B cell (primary cell): Measurements from ENCODE around the gene UBAC2. TPM values are rescaled to one million over a fixed set of nuclear protein-coding genes. Genes with fewer than 3 reads are reported as not detected.

ENCODE experiments used
- polyA plus RNA-seq: library from polyadenylated mRNA; depleted of rRNA; stranded (reverse); fragments of >200 nt; gene quantifications from 2 replicates; pipeline ENCODE4 v1.2.3, GENCODE V29; 2012
- small RNA-seq: library from RNA; depleted of rRNA; stranded (forward); fragments of <200 nt; gene quantifications from one replicate; pipeline ENCODE3, GENCODE V24; 2012; ENCODE audit warnings: low replicate concordance, low read depth; ENCODE audit not compliant: insufficient read length
- total RNA-seq, 2 donors: library from RNA; stranded (reverse); fragments of 120-200 nt in 1 of 2; gene quantifications; 1 replicate in 1 of 2; 2 replicates in 1 of 2; pipeline versions ENCODE4 v1.2.3 to v1.2.4, GENCODE V29; 2013 to 2022

The UBAC2 gene
- total and polyA plus RNA-seq, 2 donors (not counting 1 experiment from before 2014, with no cell fraction given): 56.3 to 60.8 TPM

Small RNA genes within 50 kb of the gene (small RNA-seq; reads per million reads assigned to genes)
- gene MIR623: not detected
- gene RN7SKP9: not detected

Other genes starting within 250 kb of the UBAC2 start
- gene DOCK9, start 222.8 kb upstream of the UBAC2 start, total RNA-seq: 28.0 and 34.5 TPM in 2 replicates
- gene DOCK9, start 222.8 kb upstream of the UBAC2 start, polyA plus RNA-seq: 15.7 and 18.5 TPM in 2 replicates
- 17.6 and 19.1 TPM in 2 replicates for gene GPR18, start 57.5 kb downstream of the UBAC2 start, total RNA-seq
- 31.3 and 54.8 TPM in 2 replicates for gene GPR18, start 57.5 kb downstream of the UBAC2 start, polyA plus RNA-seq
- 240 and 256 TPM in 2 replicates for gene GPR183, start 106.5 kb downstream of the UBAC2 start, total RNA-seq
- 38.9 and 150 TPM in 2 replicates for gene GPR183, start 106.5 kb downstream of the UBAC2 start, polyA plus RNA-seq